ENCODE measurements around the gene UPK1B.
"Not testable (repeated sequence)": the region's sequence is repeated elsewhere in the genome, so short reads cannot be mapped to it uniquely, and the experiment has no call there.

UPK1B gene

DNA sequence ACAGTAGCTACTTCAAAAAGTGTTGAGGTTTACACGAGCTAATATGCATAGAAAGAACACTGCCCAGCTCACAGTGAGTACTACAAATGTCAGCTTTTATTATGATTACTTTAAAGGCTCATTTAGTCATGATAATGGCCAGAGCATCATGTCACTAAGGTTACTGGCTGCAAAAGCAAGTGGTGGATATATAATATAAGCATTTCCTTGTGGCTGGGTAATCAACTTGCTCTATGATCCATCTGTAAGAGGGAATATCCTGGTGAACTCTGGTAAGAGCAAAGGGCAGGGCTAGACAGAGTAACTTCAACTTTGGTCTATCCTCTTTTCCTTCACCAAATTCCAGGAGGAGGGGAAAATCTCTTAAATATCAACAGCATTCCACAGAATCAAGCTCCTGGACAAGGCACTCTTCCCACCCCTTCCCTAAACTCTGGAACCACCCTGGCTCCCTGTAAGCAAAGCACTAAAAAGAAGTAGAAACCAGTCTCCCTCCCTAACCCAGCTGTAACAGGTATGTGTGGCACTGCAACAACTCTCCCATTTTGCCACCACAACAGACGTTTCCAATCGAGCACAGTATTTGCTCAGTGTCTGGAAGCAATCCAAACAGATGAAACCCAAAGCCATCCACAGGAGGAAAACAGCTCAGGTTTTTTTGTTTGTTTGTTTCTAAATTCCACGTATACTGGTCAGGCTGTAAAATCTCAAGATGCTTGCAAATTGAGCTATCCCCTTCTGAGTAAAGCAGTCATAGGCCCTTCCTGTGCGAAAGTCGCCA, 53.9 kb downstream of the UPK1B start:
- DNase-seq: no peak

DNA sequence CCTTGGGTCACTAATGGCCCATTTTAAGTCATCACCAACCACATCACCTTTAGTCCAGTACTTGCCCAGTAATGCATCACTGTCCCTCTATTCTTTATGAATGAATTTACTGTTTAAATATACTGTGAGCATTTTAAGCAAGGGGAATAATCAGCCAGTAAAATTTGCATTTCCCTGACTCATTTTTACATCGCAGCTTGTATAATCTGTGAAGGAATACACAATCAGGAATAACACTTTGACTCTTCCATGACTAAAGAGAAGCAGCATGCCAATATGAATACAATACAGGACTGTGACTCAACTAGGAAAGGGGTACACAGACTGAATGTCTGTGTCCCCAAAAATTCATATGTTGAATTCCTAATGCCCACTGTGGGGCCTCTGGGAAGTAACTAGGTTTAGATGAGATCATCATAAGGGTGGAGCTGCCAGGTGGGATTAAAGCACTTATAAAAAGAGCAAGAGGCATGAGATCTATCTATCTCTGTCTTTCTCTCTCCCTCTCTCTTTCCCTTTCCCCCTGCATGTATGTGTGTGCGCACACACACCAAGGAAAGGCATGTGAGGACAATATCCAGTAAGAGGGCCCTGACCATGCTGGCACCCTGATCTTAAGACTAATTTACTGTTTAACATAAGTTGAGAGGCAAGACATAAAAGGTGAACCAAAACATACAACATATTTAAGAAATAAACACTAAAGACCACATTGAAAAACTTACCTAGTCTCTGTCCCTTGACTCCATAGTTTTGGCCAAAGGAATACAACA, 55.2 kb downstream of the UPK1B start:
- DNase-seq: no peak

DNA sequence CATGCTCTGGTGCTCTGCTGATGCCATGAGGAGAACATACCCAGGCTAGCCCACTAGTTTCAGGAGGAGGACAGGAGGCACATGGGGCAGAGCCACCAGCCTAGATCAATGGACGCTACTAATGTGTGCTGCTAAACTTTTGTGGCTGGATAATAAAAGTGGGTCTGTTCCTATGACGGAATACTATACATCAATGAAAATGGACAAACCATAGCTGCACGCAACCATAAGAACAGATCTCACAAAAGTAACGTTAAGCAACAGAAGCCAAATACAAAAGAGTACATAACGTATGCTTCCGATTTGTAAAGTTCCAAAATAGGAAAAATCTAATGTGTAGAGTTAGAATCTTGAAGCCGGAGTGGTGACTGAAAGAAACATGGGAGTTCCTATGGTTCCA, 55.8 kb downstream of the UPK1B start:
- no peak for DNase-seq

DNA sequence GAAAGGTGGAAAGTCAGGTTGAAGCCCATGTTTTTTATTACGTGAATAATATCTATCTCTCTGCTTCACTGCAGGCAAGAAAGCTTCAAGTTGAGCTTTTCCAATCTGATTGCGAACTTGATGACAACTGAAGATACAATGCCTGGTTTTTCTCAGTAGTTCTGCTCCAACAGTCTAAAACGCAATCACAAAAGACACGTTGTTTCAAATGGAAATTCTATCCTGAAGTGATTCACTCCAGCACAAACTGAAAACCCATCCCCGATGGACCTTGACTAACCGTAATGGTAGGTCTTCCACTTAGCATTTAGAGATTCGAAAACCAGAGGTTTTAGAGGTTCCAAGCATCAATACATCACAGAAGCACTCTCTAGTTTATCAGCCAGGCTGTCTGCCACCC, 56.7 kb downstream of the UPK1B start:
- DNase-seq: no peak

DNA sequence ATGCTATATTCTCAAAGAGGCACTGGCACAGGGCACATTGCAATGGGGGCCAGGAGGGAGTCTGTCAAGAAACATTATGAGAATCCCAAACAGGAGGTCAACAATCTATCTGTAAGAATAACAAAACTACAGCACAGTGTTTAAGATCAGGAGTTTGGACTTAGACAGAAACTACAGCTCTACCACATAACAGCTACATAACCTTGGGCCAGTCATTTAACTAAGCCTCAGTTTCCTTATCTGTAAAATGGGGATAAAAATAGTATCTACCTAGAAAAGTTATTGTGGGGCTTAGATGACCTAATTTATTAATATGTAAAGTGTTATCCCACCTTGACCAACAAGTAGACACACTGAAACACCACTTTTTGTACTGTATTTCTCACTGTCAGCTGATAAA, 57.3 kb downstream of the UPK1B start:
- DNase-seq: no peak

DNA sequence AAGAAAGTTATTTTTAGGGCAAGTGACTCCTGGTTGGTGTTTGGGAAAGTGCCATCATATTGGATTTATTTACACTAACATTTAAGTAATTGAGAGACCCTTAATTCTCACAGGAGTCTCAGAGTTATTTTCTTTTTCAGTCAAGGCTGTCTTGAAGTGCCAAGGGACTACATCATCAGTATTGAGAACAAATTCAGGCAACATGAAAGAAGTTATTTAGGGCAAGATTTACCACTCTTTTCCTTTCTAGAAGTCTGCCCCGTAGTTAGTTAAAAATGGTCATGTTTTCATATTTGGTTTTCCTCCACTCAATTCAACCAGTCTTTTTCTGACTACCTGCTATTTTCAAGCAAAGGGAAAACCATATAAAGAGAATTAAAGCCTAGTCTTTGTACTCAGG, 61.2 kb downstream of the UPK1B start:
- DNase-seq: no peak

DNA sequence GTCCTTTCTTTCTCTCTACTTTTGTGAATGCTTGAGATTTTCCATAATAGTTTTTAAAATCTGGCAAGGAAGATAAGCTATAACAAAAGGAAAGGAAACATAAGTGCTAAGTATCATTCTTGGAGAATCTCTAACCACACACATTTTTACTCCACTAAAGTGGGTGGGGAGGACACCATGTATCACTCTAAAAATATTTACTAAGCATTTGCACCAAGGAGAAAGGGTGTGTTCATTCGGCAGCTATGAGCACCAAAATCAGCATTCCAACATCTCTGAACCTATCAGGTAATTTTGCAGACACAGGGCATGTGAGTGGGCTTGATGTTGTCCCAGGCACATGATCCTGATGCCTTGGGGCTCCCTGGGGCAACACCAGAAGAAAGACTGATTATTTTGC, 61.8 kb downstream of the UPK1B start:
- no peak for DNase-seq

DNA sequence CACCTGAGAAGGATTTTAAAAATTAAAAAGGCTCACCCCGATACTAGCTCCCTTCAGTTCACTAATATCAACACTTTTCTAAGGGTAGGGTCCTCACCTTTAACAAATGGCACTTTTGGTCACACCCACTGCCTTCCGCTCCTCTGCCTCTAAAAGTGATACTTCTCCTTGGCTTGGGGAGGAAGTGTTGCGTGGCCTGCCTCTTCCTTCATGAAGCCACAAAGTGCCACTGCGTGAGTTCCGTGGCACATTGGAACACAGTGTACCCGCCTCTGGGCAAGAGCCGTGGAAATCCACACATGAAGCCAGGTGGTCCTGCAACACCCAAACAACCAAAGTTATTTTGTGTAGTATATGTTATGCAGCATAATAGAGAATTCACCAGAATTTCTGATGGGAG, 63.4 kb downstream of the UPK1B start:
- no peak for DNase-seq

DNA sequence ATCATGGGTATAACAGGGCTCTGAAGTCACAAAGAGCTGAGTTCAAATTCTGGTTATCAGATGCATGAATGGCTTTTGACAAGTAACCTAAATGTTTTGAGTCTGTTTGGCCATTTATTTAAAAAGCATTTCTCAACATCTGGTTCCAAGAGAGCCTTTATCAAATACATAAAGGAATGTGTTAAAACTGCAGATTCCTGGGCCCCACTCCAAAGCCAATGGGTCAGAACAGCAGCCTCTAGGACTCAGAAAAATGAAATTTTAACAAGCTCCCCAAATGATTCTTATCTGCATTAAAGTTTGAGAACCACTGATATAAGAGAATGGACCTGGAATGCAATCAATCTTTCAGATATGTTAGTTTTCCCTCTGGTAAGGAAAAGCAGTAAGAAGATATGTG, 63.9 kb downstream of the UPK1B start:
- no peak for DNase-seq

DNA sequence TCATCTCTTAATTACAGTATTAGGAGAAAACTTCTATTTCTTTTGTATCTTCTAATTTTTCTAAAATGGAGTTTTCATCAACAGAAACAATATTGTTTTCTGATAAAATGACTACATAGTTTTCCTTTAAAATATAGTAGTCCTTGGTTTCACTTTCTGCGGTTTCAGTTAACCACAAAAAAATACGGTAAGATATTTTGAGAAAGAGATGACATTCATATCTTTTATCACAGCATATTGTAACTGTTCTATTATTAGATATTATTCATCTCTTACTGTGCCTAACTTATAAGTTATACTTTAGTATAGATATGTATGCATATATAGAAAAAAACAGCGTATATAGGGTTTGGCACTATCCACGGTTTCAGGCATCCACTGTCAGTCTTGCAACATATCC, 65.0 kb downstream of the UPK1B start:
- no peak for DNase-seq

DNA sequence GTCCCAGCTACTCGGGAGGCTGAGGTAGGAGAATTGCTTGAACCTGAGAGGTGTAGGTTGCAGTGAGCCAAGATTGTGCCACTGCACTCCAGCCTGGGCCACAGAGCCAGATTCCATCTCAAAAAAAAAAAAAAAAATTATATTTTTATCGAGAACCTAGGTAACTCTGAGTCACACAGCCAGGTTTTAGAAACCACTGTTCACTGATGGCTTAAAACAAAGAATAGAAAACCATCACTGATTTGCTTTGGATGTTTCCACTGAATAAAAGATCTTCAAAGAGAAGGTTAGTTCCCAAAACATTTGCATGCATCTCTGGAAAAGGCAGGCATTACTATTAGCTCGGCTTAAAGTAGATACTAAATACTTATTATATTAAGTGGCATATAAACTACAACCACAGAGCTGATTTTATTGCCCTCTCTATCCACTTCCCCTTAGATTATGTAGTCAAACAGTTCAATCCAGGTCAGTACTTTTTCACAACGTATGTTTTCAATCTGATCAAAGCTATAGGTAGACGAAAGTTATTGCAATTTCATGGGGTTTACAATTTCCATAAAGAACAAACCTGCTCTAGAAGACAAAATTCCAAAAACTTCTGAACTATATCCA, 65.9 kb downstream of the UPK1B start:
- DNase-seq: no peak

DNA sequence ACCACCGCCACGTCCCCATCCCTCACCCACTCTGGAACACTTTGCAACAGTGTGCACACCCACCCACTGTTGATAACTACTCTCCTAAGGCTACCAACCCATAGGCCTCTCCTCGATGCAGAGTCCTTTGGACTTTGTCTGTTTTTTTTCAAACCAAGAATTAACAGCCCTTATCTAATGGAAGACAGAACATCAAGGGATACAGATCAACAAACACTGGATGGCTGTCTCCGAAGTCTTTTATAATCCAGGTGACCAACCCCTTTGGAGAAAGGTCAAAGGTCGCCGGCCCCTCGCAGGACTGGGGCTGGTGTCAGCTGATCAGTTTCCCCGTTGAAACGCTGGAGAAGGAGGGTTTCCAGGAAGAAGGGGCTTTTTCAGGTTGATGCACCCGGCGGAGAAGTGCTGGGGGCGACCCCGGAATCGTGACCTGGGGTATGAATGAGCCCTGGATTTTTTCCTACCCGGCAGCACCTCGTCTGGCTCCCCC, 66.7 kb downstream of the UPK1B start:
- peak; percentile 37 for DNase-seq

DNA sequence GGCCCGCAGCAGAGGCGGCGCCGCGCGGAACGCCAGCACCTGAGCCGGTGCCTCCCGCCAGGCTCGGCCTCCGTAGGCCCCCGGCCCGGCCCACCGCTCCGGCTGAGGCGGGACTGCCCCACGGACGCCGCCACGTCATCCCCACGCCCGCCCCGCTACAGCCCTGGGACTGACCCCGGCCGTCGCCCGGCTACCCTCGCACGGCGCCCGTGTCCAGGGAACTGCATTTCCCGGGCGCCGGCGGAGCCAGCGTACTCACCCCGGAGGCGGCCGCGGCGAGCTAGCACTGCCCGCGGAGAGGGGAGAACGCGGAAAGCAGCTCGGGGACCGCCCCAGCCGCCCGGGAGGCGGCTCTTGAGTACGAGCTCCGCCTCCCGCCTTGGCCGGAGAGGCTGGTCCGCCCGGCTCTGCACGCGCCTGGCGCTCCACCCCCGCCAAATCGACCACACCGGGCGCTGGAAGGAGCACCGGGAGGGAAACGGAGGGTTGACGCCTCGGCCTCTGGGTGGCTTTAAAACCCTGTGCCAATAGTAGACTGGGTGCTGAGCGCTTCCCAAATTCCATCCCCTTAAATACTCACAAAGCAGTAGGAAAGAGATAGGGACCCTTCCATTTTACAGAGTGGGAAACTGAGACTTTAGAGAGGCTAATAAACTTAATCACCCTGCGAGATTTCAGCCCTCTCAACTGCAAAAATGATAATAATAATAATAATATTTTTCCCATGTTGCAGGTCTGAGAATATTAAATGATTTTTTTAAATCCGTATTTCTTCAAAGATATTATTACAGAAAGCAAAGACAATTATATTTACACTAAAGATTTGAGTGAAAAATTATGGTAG, 67.4 kb downstream of the UPK1B start, which contains the start of gene B4GALT4:
B4GALT4 (minus strand) TSS at position 288 of the 844 bp plus-strand sequence. CDS start 10,779 bp downstream, outside the sequence.
- DNase-seq: peak; percentile 83

DNA sequence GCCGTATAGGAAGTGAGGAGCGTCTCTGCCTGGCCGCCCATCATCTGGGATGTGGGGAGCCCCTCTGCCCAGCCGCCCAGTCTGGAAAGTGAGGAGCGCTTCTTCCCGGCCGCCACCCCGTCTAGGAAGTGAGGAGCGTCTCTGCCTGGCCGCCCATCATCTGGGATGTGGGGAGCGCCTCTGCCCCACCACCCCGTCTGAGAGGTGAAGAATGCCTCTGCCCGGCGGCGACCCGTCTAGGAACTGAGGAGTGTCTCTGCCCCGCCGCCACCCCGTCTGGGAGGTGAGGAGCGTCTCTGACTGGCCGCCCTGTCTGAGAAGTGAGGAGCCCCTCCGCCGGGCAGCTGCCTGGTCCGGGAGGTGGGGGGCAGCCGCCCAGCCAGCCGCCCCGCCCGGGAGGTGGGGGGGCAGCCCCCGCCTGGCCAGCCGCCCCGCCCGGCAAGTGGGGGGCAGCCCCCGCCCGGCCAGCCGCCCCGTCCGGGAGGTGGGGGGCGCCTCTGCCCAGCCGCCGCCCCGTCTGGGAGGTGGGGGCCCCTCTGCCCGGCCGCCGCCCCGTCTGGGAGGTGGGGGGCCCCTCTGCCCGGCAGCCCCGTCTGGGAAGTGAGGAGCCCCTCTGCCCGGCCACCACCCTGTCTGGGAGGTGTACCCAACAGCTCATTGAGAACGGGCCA, 69.1 kb downstream of the UPK1B start:
- DNase-seq: not testable (repeated sequence)

DNA sequence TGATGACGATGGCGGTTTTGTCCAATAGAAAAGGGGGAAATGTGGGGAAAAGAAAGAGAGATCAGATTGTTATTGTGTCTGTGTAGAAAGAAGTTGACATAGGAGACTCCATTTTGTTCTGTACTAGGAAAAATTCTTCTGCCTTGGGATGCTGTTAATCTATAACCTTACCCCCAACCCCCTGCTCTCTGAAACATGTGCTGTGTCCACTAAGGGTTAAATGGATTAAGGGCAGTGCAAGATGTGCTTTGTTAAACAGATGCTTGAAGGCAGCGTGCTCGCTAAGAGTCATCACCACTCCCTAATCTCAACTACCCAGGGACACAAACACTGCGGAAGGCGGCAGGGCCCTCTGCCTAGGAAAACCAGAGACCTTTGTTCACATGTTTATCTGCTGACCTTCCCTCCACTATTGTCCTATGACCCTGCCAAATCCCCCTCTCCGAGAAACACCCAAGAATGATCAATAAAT, 69.7 kb downstream of the UPK1B start:
- not testable (repeated sequence) for DNase-seq

DNA sequence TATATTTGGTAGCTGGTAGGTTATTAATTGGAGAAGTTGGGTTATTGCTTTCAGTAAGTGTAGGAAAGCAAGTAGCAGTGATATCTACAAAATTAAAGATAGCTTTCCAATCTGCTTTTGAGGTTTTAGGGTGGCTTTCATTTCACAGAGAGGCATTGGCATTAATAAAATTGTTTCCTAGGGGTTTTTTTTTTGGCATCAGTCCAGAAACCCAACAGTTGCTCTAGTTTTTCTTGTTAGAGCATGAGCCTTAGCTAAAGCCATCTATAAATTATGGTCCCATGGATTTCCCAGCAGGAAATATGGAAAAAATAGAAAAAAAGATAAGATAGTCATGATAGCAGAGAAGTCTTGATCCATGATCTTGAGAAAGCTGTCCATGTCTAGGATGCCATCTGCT, 70.3 kb downstream of the UPK1B start:
- DNase-seq: no peak

DNA sequence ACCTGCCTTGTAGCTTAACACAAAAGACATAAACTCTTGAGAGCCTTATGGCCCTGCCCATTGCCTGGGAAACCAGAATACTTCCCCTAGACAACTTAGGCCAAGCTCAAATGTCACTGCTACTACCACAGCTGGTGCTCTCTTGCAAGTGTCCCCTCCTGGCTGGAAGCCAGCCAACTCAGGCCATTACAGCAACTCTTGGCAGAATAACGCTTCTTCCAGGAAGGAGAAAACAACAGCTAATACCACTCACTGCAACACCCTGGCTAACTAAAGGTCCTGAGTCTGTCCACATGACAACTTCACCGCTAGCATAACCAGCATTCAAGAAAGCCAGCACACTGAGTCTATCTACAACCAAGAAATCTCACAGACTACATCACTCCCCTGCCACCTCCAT, 72.4 kb downstream of the UPK1B start:
- no peak for DNase-seq
